Activated T-cell treated with anti-CD3 and anti-CD28 coated beads for 48 hours (primary cell): ENCODE data around the gene PTPN12.

Experiments
- DNase-seq: peaks from one replicate; pipeline ENCODE4 v3.0.0-alpha.2; 2020; ENCODE audit warnings: low read depth

The PTPN12 gene

GRCh38 chr7:77664715-77665114 lies 127.6 kb downstream of the PTPN12 start:
- DNase-seq: no peak

GRCh38 chr7:77665161-77665560 lies 128.1 kb downstream of the PTPN12 start:
- DNase-seq: no peak

GRCh38 chr7:77667459-77668086 lies 130.5 kb downstream of the PTPN12 start:
- no peak for DNase-seq

GRCh38 chr7:77674878-77675277 lies 137.8 kb downstream of the PTPN12 start:
- DNase-seq: no peak

DNA sequence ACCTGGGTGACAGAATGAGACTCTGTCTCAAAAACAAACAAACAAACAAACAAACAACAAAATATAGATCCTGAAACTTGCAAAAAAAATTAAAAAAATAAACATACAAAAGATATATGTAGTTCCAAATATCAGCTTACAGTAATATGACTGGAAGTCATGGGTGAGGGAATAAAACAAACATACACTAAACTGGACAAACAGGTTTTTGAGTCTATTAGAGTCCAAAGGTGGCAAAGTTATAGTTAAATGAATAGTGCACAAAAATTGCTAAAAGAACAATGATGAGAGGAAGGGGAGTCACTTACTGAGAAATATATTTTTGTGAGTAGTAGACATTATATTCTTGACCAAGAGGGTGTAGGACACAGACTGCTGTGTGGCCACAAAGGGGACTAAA lies 142.5 kb downstream of the PTPN12 start:
- no peak for DNase-seq

- DNase-seq: no peak
These were observed 143.2 kb downstream of the PTPN12 start for GRCh38 chr7:77680266-77680665.

- no peak for DNase-seq
These were observed 146.9 kb downstream of the PTPN12 start for GRCh38 chr7:77684030-77684429.

- no peak for DNase-seq
These were observed 148.1 kb downstream of the PTPN12 start for GRCh38 chr7:77685233-77685632.

DNA sequence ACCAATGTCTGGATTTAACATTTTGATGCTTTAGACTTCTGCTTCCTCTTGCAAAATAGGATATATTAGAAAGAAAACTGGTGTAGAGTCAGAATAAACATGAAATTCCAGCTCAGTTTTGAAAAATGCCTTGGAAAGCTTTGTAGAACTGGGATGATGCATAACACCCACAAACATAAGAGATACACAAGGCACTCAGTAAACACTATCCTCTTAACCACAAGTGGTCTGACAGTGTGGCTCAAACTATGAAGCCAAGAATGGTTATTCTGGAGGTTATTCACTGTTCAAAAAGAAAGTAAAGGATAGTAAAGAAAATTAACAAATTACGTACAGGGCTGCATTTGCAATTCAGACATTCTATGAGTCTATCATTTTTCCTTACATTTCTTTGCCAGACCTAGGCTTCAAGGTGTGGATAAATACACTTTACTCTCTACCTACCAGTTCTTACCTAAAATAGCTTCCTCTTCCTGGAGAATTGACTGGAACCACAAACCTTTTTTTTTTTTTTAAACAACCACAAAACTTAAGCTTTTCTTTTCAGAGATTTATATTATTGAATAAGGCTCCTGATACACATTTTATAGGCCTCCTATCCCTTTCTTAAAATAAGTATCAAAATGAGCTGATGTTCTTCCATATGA lies 150.1 kb downstream of the PTPN12 start:
- no peak for DNase-seq

GRCh38 chr7:77687747-77688144 lies 150.7 kb downstream of the PTPN12 start:
- no peak for DNase-seq
